ENCODE measurements around the gene PAQR5.

DNA sequence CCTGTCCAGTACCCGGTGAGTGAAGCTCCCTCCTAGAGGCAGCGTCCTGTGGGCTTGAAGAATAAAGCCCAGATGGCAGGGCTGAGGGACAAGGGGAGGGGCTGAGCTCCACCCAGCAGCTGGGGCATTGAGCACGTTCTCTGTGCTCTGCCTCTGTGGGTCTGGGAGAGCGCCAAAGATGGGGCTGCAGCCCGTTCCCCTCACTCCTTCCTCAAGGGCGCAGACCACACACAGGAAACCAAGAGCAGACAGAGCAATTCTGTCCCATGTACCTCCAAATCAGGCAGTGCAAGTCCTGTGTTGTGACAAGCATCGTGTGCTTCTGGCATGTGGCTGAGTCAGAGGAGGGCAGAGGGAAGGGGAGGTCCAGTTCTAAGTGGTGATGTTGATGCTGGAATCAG is 99.8 kb downstream of the PAQR5 start:
- TF ChIP-seq CTCF (IDR thresholded peaks at IDR 0.05; ENCODE audit: extremely low read depth in 1 of 2, insufficient read depth in 1 of 2, low read depth in 1 of 2, low read length in 2 of 2) (no peak), MYC (IDR thresholded peaks at IDR 0.05; ENCODE audit: low read depth, low read length) (no peak), POLR2AphosphoS5 (IDR thresholded peaks at IDR 0.05; ENCODE audit: insufficient read depth, low read depth, low read length) (no peak), FOS (IDR thresholded peaks at IDR 0.05; ENCODE audit: borderline replicate concordance, insufficient read depth, low read length) (no peak), POLR2A (IDR thresholded peaks at IDR 0.05; ENCODE audit: low read depth, low read length) (no peak), EZH2 (IDR thresholded peaks at IDR 0.05; ENCODE audit: borderline replicate concordance, low read depth, low read length, severe bottlenecking) (no peak)
- TF ChIP-seq, protein P1, sequence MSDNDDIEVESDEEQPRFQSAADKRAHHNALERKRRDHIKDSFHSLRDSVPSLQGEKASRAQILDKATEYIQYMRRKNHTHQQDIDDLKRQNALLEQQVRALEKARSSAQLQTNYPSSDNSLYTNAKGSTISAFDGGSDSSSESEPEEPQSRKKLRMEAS (IDR thresholded peaks at IDR 0.05; ENCODE audit: insufficient read depth, insufficient read length), result no peak

All from endothelial cell of umbilical vein (primary cell).